Stimulated activated CD4-positive, alpha-beta T cell treated with anti-CD3 and anti-CD28 coated beads, Interleukin-15, amount 100 ng/mL, for 24 hours (primary cell): ENCODE measurements around the gene NRCAM.
"Not testable (repeated sequence)": the region's sequence is repeated elsewhere in the genome, so short reads cannot be mapped to it uniquely, and the experiment has no call there.

ENCODE experiments used
- DNase-seq: peaks from one replicate; pipeline ENCODE4 v3.0.0-alpha.2; 2020

NRCAM gene

GRCh38 chr7:108303332-108303731, 152.9 kb downstream of the NRCAM start:
- DNase-seq: no peak

GRCh38 chr7:108301387-108301786, 154.8 kb downstream of the NRCAM start:
- DNase-seq: no peak

- DNase-seq: no peak
These were observed 156.8 kb downstream of the NRCAM start for GRCh38 chr7:108299251-108299973.

- no peak for DNase-seq
These were observed 159.3 kb downstream of the NRCAM start for GRCh38 chr7:108296911-108297310.

GRCh38 chr7:108294595-108294994, 161.6 kb downstream of the NRCAM start:
- no peak for DNase-seq

GRCh38 chr7:108293149-108293612, 163.1 kb downstream of the NRCAM start:
- DNase-seq: no peak

- DNase-seq: no peak
These were observed 163.7 kb downstream of the NRCAM start for GRCh38 chr7:108292541-108292940.

- no peak for DNase-seq
These were observed 164.3 kb downstream of the NRCAM start for GRCh38 chr7:108291791-108292440.

GRCh38 chr7:108291152-108291508, 165.1 kb downstream of the NRCAM start:
- no peak for DNase-seq

GRCh38 chr7:108290459-108291151, 165.6 kb downstream of the NRCAM start:
- no peak for DNase-seq

GRCh38 chr7:108289852-108290251, 166.4 kb downstream of the NRCAM start:
- DNase-seq: no peak

GRCh38 chr7:108287857-108288256, 168.4 kb downstream of the NRCAM start:
- no peak for DNase-seq

- DNase-seq: no peak
These were observed 169.8 kb downstream of the NRCAM start for GRCh38 chr7:108286290-108286904.

GRCh38 chr7:108285778-108286177, 170.5 kb downstream of the NRCAM start:
- DNase-seq: no peak

GRCh38 chr7:108285003-108285368, 171.2 kb downstream of the NRCAM start:
- no peak for DNase-seq

GRCh38 chr7:108284349-108285002, 171.8 kb downstream of the NRCAM start:
- no peak for DNase-seq

- DNase-seq: no peak
These were observed 173.0 kb downstream of the NRCAM start for GRCh38 chr7:108283252-108283651.

- no peak for DNase-seq
These were observed 173.7 kb downstream of the NRCAM start for GRCh38 chr7:108282427-108282996.

GRCh38 chr7:108280136-108280535, 176.1 kb downstream of the NRCAM start:
- no peak for DNase-seq

GRCh38 chr7:108278776-108279175, 177.5 kb downstream of the NRCAM start:
- DNase-seq: no peak

GRCh38 chr7:108278281-108278680, 178.0 kb downstream of the NRCAM start:
- no peak for DNase-seq

- DNase-seq: not testable (repeated sequence)
These were observed 181.8 kb downstream of the NRCAM start for GRCh38 chr7:108274447-108274846.

- DNase-seq: not testable (repeated sequence)
These were observed 183.3 kb downstream of the NRCAM start for GRCh38 chr7:108272891-108273290.
